IMR-90 (cell line): ENCODE results near the gene SMC1B. TPM values are rescaled to one million over a fixed set of nuclear protein-coding genes. Genes with fewer than 3 reads are reported as not detected.

ENCODE experiments used
- ATAC-seq: fragments of 200-7000 bp; cut with Tn5 transposase; 2 replicates; pipeline ENCODE4 v1.9.1; 2020; ENCODE audit warnings: low read depth, mild to moderate bottlenecking, moderate library complexity
- BruUV-seq: library from RNA; stranded (reverse); fragments of 400-500 nt; replicated peaks from 2 replicates; lab custom pipeline; 2021; lab: Mats Ljungman, UMichigan
- CTCF ChIA-PET: fragments of 300-600 bp; formaldehyde crosslinking; extraction: SDS; loops from one replicate; lab custom pipeline; 2021; ENCODE audit warnings: antibody characterized with exemption; lab: Yijun Ruan, JAX
- POLR2A ChIA-PET: fragments of 300-600 bp; sonication (Branson Sonifier 250); formaldehyde crosslinking; loops from one replicate; lab custom pipeline; 2022; ENCODE audit warnings: antibody characterized with exemption; ENCODE audit not compliant: unreplicated experiment; lab: Charles Lee
- DNase-seq: peaks from one replicate; pipeline ENCODE4 v3.0.0; 2013
- H2AFZ ChIP-seq: replicated peaks from 2 replicates; pipeline ENCODE3; 2013; ENCODE audit warnings: low read length, mild to moderate bottlenecking; ENCODE audit not compliant: poor library complexity
- H2AK5ac ChIP-seq: 2 replicates; pipeline ENCODE4 v1.6.1; 2013; ENCODE audit warnings: low read depth, low read length, inconsistent platforms
- H2AK9ac ChIP-seq: replicated peaks from 2 replicates; pipeline ENCODE3; 2013; ENCODE audit warnings: mild to moderate bottlenecking, low read depth, low read length, moderate library complexity; ENCODE audit not compliant: poor library complexity
- H2BK120ac ChIP-seq: 2 replicates; pipeline ENCODE4 v1.6.1; 2013; ENCODE audit warnings: low read depth, low read length, inconsistent platforms
- H2BK15ac ChIP-seq: 3 replicates; pipeline ENCODE4 v1.6.1; 2013; ENCODE audit warnings: low read depth, low read length, inconsistent platforms
- H2BK20ac ChIP-seq: 2 replicates; pipeline ENCODE4 v1.6.1; 2013; ENCODE audit warnings: low read depth, mild to moderate bottlenecking, inconsistent platforms, low read length, moderate library complexity
- H2BK5ac ChIP-seq: 2 replicates; pipeline ENCODE4 v1.6.1; 2013; ENCODE audit warnings: mild to moderate bottlenecking, low read depth, low read length, inconsistent platforms; ENCODE audit not compliant: poor library complexity, severe bottlenecking
- H3K14ac ChIP-seq: replicated peaks from 2 replicates; pipeline ENCODE4 v1.6.1; 2013; ENCODE audit warnings: low read depth, low read length, inconsistent platforms
- H3K18ac ChIP-seq: 2 replicates; pipeline ENCODE4 v1.6.1; 2013; ENCODE audit warnings: low read depth, low read length, control low read depth
- H3K23ac ChIP-seq: 2 replicates; pipeline ENCODE4 v1.6.1; 2013; ENCODE audit warnings: low read depth, low read length, inconsistent platforms
- H3K27ac ChIP-seq: 2 replicates; pipeline ENCODE4 v1.5.1; 2013; ENCODE audit warnings: mild to moderate bottlenecking, control low read depth, low read length; ENCODE audit not compliant: insufficient read depth
- H3K27me3 ChIP-seq: 2 replicates; pipeline ENCODE4 v1.6.1; 2013; ENCODE audit warnings: low read length; ENCODE audit not compliant: control insufficient read depth, insufficient read depth
- H3K36me3 ChIP-seq: 2 replicates; pipeline ENCODE4 v1.6.1; 2013; ENCODE audit warnings: low read length, mixed read lengths; ENCODE audit not compliant: control insufficient read depth, insufficient read depth
- H3K4ac ChIP-seq: 2 replicates; pipeline ENCODE4 v1.6.1; 2013; ENCODE audit warnings: low read depth, low read length, inconsistent platforms
- H3K4me1 ChIP-seq: 2 replicates; pipeline ENCODE4 v1.6.1; 2013; ENCODE audit warnings: low read length, mixed read lengths; ENCODE audit not compliant: control insufficient read depth, insufficient read depth
- H3K4me2 ChIP-seq: 2 replicates; pipeline ENCODE4 v1.6.1; 2013; ENCODE audit warnings: low read depth, mild to moderate bottlenecking, control low read depth, low read length, moderate library complexity
- H3K4me3 ChIP-seq: 2 replicates; pipeline ENCODE4 v1.5.1; 2013; ENCODE audit warnings: low read depth, mild to moderate bottlenecking, control low read depth, low read length, moderate library complexity; ENCODE audit not compliant: insufficient read depth
- H3K56ac ChIP-seq: 2 replicates; pipeline ENCODE4 v1.6.1; 2013; ENCODE audit warnings: low read length, inconsistent platforms; ENCODE audit not compliant: insufficient read depth; ENCODE audit errors: extremely low read depth
- H3K79me1 ChIP-seq, 2 experiments: 2 replicates each; pipeline ENCODE4 v1.6.1; 2013; ENCODE audit warnings: low read length in 2 of 2, inconsistent platforms in 1 of 2, low read depth in 1 of 2
- H3K9ac ChIP-seq: 2 replicates; pipeline ENCODE4 v1.6.1; 2013; ENCODE audit warnings: low read depth, low read length, control low read depth
- H3K9me1 ChIP-seq: 2 replicates; pipeline ENCODE4 v1.6.1; 2013; ENCODE audit warnings: low read length, inconsistent platforms; ENCODE audit not compliant: insufficient read depth
- H3K9me3 ChIP-seq: 2 replicates; pipeline ENCODE4 v1.6.1; 2013; ENCODE audit warnings: low read length; ENCODE audit not compliant: control insufficient read depth, insufficient read depth
- H4K20me1 ChIP-seq: 2 replicates; pipeline ENCODE4 v1.6.1; 2013; ENCODE audit warnings: low read length, inconsistent platforms; ENCODE audit not compliant: insufficient read depth
- H4K5ac ChIP-seq: 2 replicates; pipeline ENCODE4 v1.6.1; 2013; ENCODE audit warnings: mild to moderate bottlenecking, low read depth, low read length, control low read depth
- H4K8ac ChIP-seq, 2 experiments: 2 replicates each; pipeline ENCODE4 v1.6.1; 2013; ENCODE audit warnings: low read depth in 2 of 2, low read length in 2 of 2, control low read depth in 1 of 2, inconsistent platforms in 1 of 2
- H4K91ac ChIP-seq: 2 replicates; pipeline ENCODE4 v1.6.1; 2013; ENCODE audit warnings: low read depth, low read length, inconsistent platforms; ENCODE audit not compliant: insufficient read depth
- CEBPB ChIP-seq: IDR thresholded peaks from 2 replicates; pipeline ENCODE4 v1.6.1; 2012; ENCODE audit warnings: low read depth, low read length, improper control_type of control experiment
- CHD1 ChIP-seq: IDR thresholded peaks from 2 replicates; pipeline ENCODE4 v1.6.1; 2012; ENCODE audit warnings: low read depth, low read length, improper control_type of control experiment
- CTCF ChIP-seq: conservative IDR thresholded peaks from 2 replicates; pipeline ENCODE4 v1.5.1; 2012; ENCODE audit warnings: mild to moderate bottlenecking, low read depth, low read length, improper control_type of control experiment
- FOS ChIP-seq: fragments of 150-350 bp; IDR thresholded peaks from 2 replicates; pipeline ENCODE4 v1.6.1; 2016; ENCODE audit warnings: low read depth, low read length
- WGBS, 2 experiments: methylation state at CpG; one replicate each; pipeline versions ENCODE4 v1.1.5 to v1.1.7; 2013; ENCODE audit warnings: missing lambda C conversion rate in 2 of 2; ENCODE audit not compliant: insufficient read length in 1 of 2; ENCODE audit errors: extremely low coverage in 2 of 2; 5-methylcytosine and 5-hydroxymethylcytosine counted together
- dilution Hi-C: fragments of 300-500 bp; cut with HindIII; formaldehyde crosslinking; loops from one replicate; pipeline ENCODE4 v1.14.3; 2018; ENCODE audit warnings: low sequenced_read_pairs; ENCODE audit not compliant: unreplicated experiment
- in situ Hi-C: fragments of 300-500 bp; cut with MboI; formaldehyde crosslinking; loops from 3 replicates; pipeline ENCODE4 v1.14.3; 2019; ENCODE audit warnings: low sequenced_read_pairs, inconsistent platforms, mixed read lengths
- intact Hi-C: fragments of 100-400 bp; cut with micrococcal nuclease; formaldehyde crosslinking; loops from 2 replicates; pipeline ENCODE4 v1.10.0; 2022
- polyA plus RNA-seq, 3 experiments: library from polyadenylated mRNA; depleted of rRNA; stranded (reverse); fragments of >200 nt; gene quantifications; 2 replicates each; pipeline ENCODE4 v1.2.3, GENCODE V29; 2012; ENCODE audit warnings: low replicate concordance in 1 of 3
- total RNA-seq: library from RNA; depleted of rRNA; stranded (reverse); fragments of >200 nt; gene quantifications from 2 replicates; pipeline ENCODE4 v1.2.3, GENCODE V29; 2012

The SMC1B gene
- total and polyA plus RNA-seq, 2 of the 4 experiments (the other 2 are of a cell fraction) = not detected

- ATAC-seq = no peak
- no peak overlapping the region for H3K9ac ChIP-seq
- no peak overlapping the region; the same call in 1 of the 2 replicates for H4K5ac ChIP-seq
- TF ChIP-seq CEBPB (no peak), FOS (no peak), CHD1 (no peak), CTCF (no peak)
- no peak for DNase-seq
- intact Hi-C loops (no loop called here), dilution Hi-C loops (no loop called here), in situ Hi-C loops (no loop called here)
- no peak overlapping the region for H4K8ac ChIP-seq
- H4K20me1 ChIP-seq = no peaks in the 10 kb centered on the region
- H2BK20ac ChIP-seq = peak overlapping the region; percentile 72
- no peaks in the 10 kb centered on the region for H3K9me3 ChIP-seq
- peak overlapping the region; percentile 1; the same call in 1 of the 2 replicates for H3K4ac ChIP-seq
- H3K4me2 ChIP-seq = no peak overlapping the region
- H3K18ac ChIP-seq = no peak overlapping the region; the same call in 1 of the 2 replicates
- H3K27ac ChIP-seq = no peak overlapping the region
- no peaks in the 10 kb centered on the region for H3K27me3 ChIP-seq
- H2BK15ac ChIP-seq = peak overlapping the region; percentile 56; the same call in 1 of the 3 replicates
- WGBS, 2 experiments = 80% methylated on average over 1 of the region's 14 CpGs; no CpG with 5 or more reads in 1 of the 2 experiments
- peaks cover 33% of the 10 kb centered on the region for H3K9me1 ChIP-seq
- H2BK120ac ChIP-seq = peak overlapping the region; percentile 58
- H3K4me1 ChIP-seq = peaks cover 32% of the 10 kb centered on the region
- H2AK9ac ChIP-seq = peak overlapping the region; percentile 71
- no peak overlapping the region for H3K14ac ChIP-seq
- BruUV-seq = no TSS peak
- H3K56ac ChIP-seq = no peak overlapping the region
- no peaks in the 10 kb centered on the region for H3K79me1 ChIP-seq
- H3K23ac ChIP-seq = no peak overlapping the region
- H4K91ac ChIP-seq = peak overlapping the region; percentile 31; the same call in 1 of the 2 replicates
- no peak overlapping the region for H2BK5ac ChIP-seq
- no peaks in the 10 kb centered on the region for H3K36me3 ChIP-seq
- H2AFZ ChIP-seq = peak overlapping the region; percentile 58
- H2AK5ac ChIP-seq = peak overlapping the region; percentile 95
- H3K4me3 ChIP-seq = no peak overlapping the region
- CTCF ChIA-PET = no interaction called here
- POLR2A ChIA-PET = no interaction called here
Measured at GRCh38 chr22:45455212-45455611, 41.8 kb upstream of the SMC1B start.
